K562 (cell line): ENCODE data around the gene HPCAL1. TPM values are rescaled to one million over a fixed set of nuclear protein-coding genes. Genes with fewer than 3 reads are reported as not detected.

Experiments
- BCOR ChIP-seq: fragments of 450-650 bp; IDR thresholded peaks from 2 replicates; pipeline ENCODE4 v1.6.1; 2016
- CHD4 ChIP-seq: fragments of 200-600 bp; sonication (generic); IDR thresholded peaks from 3 replicates; pipeline ENCODE4 v1.6.1; 2012; ENCODE audit warnings: low read depth, mild to moderate bottlenecking, mixed read lengths, low read length, inconsistent platforms; ENCODE audit not compliant: insufficient read depth, insufficient replicate concordance, poor library complexity, severe bottlenecking
- DPF2 ChIP-seq: fragments of 450-650 bp; IDR thresholded peaks from 2 replicates; pipeline ENCODE4 v1.6.1; 2016
- ETV6 ChIP-seq, 3 experiments: fragments of 150-350 bp in 1 of 3; sonication (generic) in 1 of 3; formaldehyde crosslinking in 1 of 3; IDR thresholded peaks; 2 replicates each; pipeline versions ENCODE4 v1.6.1 to v1.8.0; 2014 to 2022; ENCODE audit warnings: borderline replicate concordance in 2 of 3, low read depth in 2 of 3, antibody characterized with exemption in 1 of 3, low read length in 1 of 3, mild to moderate bottlenecking in 1 of 3, missing genetic modification reagents in 1 of 3
- FOSL1 ChIP-seq: fragments of 200-800 bp; sonication (Bioruptor generic); conservative IDR thresholded peaks from 2 replicates; pipeline ENCODE4 v1.6.1; 2016; ENCODE audit warnings: missing genetic modification characterization, missing compliant biosample characterization
- FOXK1 ChIP-seq: sonication (generic); formaldehyde crosslinking; IDR thresholded peaks from 2 replicates; pipeline ENCODE4 v1.8.0; 2022; ENCODE audit warnings: missing genetic modification reagents, mild to moderate bottlenecking, borderline replicate concordance
- HDAC2 ChIP-seq: fragments of 450-650 bp; IDR thresholded peaks from 2 replicates; pipeline ENCODE4 v1.6.1; 2016; ENCODE audit warnings: mild to moderate bottlenecking
- JUN ChIP-seq, 2 experiments: sonication (generic) in 1 of 2; formaldehyde crosslinking in 1 of 2; IDR thresholded peaks; 2 replicates each; pipeline versions ENCODE4 v1.6.1 to v1.8.0; 2012 to 2022; ENCODE audit warnings: borderline replicate concordance in 2 of 2, mild to moderate bottlenecking in 2 of 2, improper control_type of control experiment in 1 of 2, low read depth in 1 of 2, low read length in 1 of 2, missing genetic modification reagents in 1 of 2
- KDM1A ChIP-seq, 2 experiments: fragments of 450-650 bp; IDR thresholded peaks; 2 replicates each; pipeline ENCODE4 v1.6.1; 2016; ENCODE audit warnings: mild to moderate bottlenecking in 2 of 2
- MAZ ChIP-seq, 2 experiments: fragments of 450-650 bp in 1 of 2; sonication (generic) in 1 of 2; formaldehyde crosslinking; IDR thresholded peaks in 1 of 2; conservative IDR thresholded peaks in 1 of 2; 2 replicates each; pipeline versions ENCODE4 v1.4.0 to v1.5.0; 2020; ENCODE audit warnings: mild to moderate bottlenecking in 1 of 2, missing genetic modification reagents in 1 of 2
- PRMT5 ChIP-seq: sonication (generic); formaldehyde crosslinking; IDR thresholded peaks from 2 replicates; pipeline ENCODE4 v1.5.0; 2020; ENCODE audit warnings: missing genetic modification reagents
- PTRF ChIP-seq: fragments of 450-650 bp; IDR thresholded peaks from 2 replicates; pipeline ENCODE4 v1.6.1; 2016; ENCODE audit warnings: mild to moderate bottlenecking, missing genetic modification characterization, missing compliant biosample characterization
- RCOR1 ChIP-seq, 2 experiments: IDR thresholded peaks; 2 replicates each; pipeline ENCODE4 v1.6.1; 2012; ENCODE audit warnings: low read depth in 2 of 2, low read length in 2 of 2, borderline replicate concordance in 1 of 2, improper control_type of control experiment in 1 of 2
- RNF2 ChIP-seq: sonication (generic); IDR thresholded peaks from 2 replicates; pipeline ENCODE4 v1.6.1; 2016
- SMARCA5 ChIP-seq: fragments of 450-650 bp; IDR thresholded peaks from 2 replicates; pipeline ENCODE4 v1.6.1; 2016
- WHSC1 ChIP-seq: IDR thresholded peaks from one replicate; pipeline ENCODE4 v1.6.1; 2012; ENCODE audit warnings: low read length, control low read depth, inconsistent platforms
- ZNF780A ChIP-seq: fragments of 250-450 bp; sonication (Bioruptor Pico); IDR thresholded peaks from 2 replicates; pipeline ENCODE4 v1.5.0; 2021; ENCODE audit warnings: mild to moderate bottlenecking
- ZSCAN32 ChIP-seq: fragments of 450-650 bp; formaldehyde crosslinking; IDR thresholded peaks from 2 replicates; pipeline ENCODE4 v1.4.0; 2020; ENCODE audit warnings: mild to moderate bottlenecking, moderate library complexity
- polyA plus RNA-seq, 8 experiments: library from polyadenylated mRNA; depleted of rRNA in 4 of 8; stranded (reverse) in 5 of 8; unstranded in 3 of 8; fragments of >200 nt; fragmentation: Nextera tagmentation in 2 of 8; fragmentation: Illumina TruSeq in 1 of 8; extraction: Ambion mirVana in 2 of 8; extraction: Trizol in 1 of 8; gene quantifications; 2 replicates each; pipeline versions ENCODE4 v1.2.1 to v1.2.3, GENCODE V29; 2011 to 2014; ENCODE audit warnings: inconsistent platforms in 1 of 8, missing spikeins in 1 of 8
- total RNA-seq, 7 experiments: library from RNA; depleted of rRNA in 6 of 7; stranded (reverse); fragments of >200 nt in 6 of 7; fragmentation: Illumina TruSeq in 2 of 7; extraction: Trizol in 2 of 7; gene quantifications; 2 replicates each; pipeline versions ENCODE4 v1.2.1 to v1.2.3, GENCODE V29; 2011 to 2021; ENCODE audit warnings: low replicate concordance in 1 of 7
- TF ChIP-seq, protein P1 (sequence below): fragments of 450-650 bp; formaldehyde crosslinking; IDR thresholded peaks from 2 replicates; pipeline ENCODE4 v1.4.0; 2020; ENCODE audit warnings: mild to moderate bottlenecking, moderate library complexity
- TF ChIP-seq, protein P2 (sequence below): IDR thresholded peaks from 2 replicates; pipeline ENCODE4 v1.6.1; 2011; ENCODE audit not compliant: insufficient read length; ENCODE audit errors: extremely low read depth
- TF ChIP-seq, protein P3 (sequence below): sonication (generic); IDR thresholded peaks from 2 replicates; pipeline ENCODE4 v1.6.1; 2016
- TF ChIP-seq, protein P4 (sequence below): fragments of 250-450 bp; sonication (Bioruptor Pico); IDR thresholded peaks from 2 replicates; pipeline ENCODE4 v1.8.0; 2022; ENCODE audit warnings: inconsistent platforms, mild to moderate bottlenecking, moderate library complexity, borderline replicate concordance

The HPCAL1 gene
- total and polyA plus RNA-seq, 9 of the 15 experiments (the other 6 are each of a cell fraction or from before 2014, with no cell fraction given) = 2.7 to 65.5 (median 23.9) TPM

DNA sequence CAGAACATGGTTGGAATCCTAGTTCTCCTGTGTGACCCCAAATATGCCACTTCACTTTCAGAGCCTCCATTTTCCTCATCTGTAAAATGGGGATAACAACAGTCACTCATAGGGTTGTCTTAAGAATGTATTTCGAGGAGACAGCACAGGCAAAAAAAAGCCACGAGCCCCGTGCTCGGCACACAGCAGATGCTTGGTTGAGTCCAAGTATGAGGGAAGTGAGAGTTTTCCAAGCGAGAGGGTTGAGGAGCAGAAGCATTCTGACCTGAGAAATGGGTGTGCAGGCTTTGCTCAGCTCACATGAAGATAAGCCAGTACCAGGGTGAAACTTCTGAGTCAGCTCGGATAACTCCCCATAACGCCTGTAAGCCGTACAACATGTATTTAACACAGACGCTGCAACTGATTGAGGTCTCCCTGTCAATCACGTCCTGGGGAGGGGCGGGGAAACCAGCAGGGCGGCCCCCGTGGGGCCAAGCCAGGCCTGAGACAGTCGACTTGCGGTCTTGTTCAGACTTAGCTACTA lies 168.4 kb downstream of the HPCAL1 start (continued):
- no peak for TF ChIP-seq PRMT5 (CRISPR knock-in tag)
- peak; percentile 84 to 92; a peak in 3 of 4 replicates for TF ChIP-seq KDM1A (IDR thresholded peaks at IDR 0.05)
- no peak for TF ChIP-seq WHSC1
- TF ChIP-seq, protein P1, sequence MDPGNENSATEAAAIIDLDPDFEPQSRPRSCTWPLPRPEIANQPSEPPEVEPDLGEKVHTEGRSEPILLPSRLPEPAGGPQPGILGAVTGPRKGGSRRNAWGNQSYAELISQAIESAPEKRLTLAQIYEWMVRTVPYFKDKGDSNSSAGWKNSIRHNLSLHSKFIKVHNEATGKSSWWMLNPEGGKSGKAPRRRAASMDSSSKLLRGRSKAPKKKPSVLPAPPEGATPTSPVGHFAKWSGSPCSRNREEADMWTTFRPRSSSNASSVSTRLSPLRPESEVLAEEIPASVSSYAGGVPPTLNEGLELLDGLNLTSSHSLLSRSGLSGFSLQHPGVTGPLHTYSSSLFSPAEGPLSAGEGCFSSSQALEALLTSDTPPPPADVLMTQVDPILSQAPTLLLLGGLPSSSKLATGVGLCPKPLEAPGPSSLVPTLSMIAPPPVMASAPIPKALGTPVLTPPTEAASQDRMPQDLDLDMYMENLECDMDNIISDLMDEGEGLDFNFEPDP = no peak
- TF ChIP-seq RNF2 = no peak
- peak; percentile 99 for TF ChIP-seq BCOR
- TF ChIP-seq ETV6 (IDR thresholded peaks at IDR 0.05; ENCODE audit: borderline replicate concordance in 1 of 2, low read depth in 2 of 2, low read length in 1 of 2) = no peak
- TF ChIP-seq ETV6 (CRISPR knock-in tag; IDR thresholded peaks at IDR 0.05; ENCODE audit: borderline replicate concordance) = no peak
- TF ChIP-seq, protein P2, sequence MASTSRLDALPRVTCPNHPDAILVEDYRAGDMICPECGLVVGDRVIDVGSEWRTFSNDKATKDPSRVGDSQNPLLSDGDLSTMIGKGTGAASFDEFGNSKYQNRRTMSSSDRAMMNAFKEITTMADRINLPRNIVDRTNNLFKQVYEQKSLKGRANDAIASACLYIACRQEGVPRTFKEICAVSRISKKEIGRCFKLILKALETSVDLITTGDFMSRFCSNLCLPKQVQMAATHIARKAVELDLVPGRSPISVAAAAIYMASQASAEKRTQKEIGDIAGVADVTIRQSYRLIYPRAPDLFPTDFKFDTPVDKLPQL = no peak
- TF ChIP-seq MAZ (CRISPR knock-in tag; conservative IDR thresholded peaks at IDR 0.05 in 1 of 2, IDR thresholded peaks at IDR 0.05 in 1 of 2) = no peak
- TF ChIP-seq JUN (IDR thresholded peaks at IDR 0.05; ENCODE audit: borderline replicate concordance, low read depth, low read length) = no peak
- no peak for TF ChIP-seq JUN (CRISPR knock-in tag; IDR thresholded peaks at IDR 0.05; ENCODE audit: borderline replicate concordance)
- TF ChIP-seq ZNF780A (CRISPR knock-in tag) = no peak
- TF ChIP-seq SMARCA5 = peak; percentile 97
- TF ChIP-seq, protein P3, sequence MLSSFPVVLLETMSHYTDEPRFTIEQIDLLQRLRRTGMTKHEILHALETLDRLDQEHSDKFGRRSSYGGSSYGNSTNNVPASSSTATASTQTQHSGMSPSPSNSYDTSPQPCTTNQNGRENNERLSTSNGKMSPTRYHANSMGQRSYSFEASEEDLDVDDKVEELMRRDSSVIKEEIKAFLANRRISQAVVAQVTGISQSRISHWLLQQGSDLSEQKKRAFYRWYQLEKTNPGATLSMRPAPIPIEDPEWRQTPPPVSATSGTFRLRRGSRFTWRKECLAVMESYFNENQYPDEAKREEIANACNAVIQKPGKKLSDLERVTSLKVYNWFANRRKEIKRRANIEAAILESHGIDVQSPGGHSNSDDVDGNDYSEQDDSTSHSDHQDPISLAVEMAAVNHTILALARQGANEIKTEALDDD = 0 out of 2 replicates have a peak, but pooled peaks have one; percentile 34
- 0 out of 2 replicates have a peak, but pooled peaks have one; percentile 34 for TF ChIP-seq FOSL1 (tag)
- no peak for TF ChIP-seq FOXK1 (CRISPR knock-in tag)
- peak in 1 of 2 experiments; percentile 72; a peak in 2 of 4 replicates for TF ChIP-seq RCOR1 (IDR thresholded peaks at IDR 0.05; ENCODE audit: borderline replicate concordance in 1 of 2, low read depth in 2 of 2, low read length in 2 of 2)
- peak; percentile 99 for TF ChIP-seq CHD4
- TF ChIP-seq, protein P4, sequence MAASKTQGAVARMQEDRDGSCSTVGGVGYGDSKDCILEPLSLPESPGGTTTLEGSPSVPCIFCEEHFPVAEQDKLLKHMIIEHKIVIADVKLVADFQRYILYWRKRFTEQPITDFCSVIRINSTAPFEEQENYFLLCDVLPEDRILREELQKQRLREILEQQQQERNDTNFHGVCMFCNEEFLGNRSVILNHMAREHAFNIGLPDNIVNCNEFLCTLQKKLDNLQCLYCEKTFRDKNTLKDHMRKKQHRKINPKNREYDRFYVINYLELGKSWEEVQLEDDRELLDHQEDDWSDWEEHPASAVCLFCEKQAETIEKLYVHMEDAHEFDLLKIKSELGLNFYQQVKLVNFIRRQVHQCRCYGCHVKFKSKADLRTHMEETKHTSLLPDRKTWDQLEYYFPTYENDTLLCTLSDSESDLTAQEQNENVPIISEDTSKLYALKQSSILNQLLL (CRISPR knock-in tag) = no peak
- TF ChIP-seq DPF2 = peak; percentile 57; the same call in 1 of the 2 replicates
- no peak for TF ChIP-seq ZSCAN32 (CRISPR knock-in tag)
- no peak for TF ChIP-seq PTRF (tag)
- TF ChIP-seq HDAC2 = peak; percentile 94
